ENCODE results near the gene VWA3B.

GRCh38 chr2:98334439-98335078 lies 247.6 kb downstream of the VWA3B start:
- no peak for TF ChIP-seq CTCF (conservative IDR thresholded peaks at IDR 0.05; ENCODE audit: low read depth, low read length)
- TF ChIP-seq RCOR1 (IDR thresholded peaks at IDR 0.05; ENCODE audit: insufficient replicate concordance, low read length), result no peak

Data from IMR-90 (cell line).